Heart left ventricle (tissue), 16 donors: ENCODE results near the gene CDKN2D. TPM values are rescaled to one million over a fixed set of nuclear protein-coding genes. Genes with fewer than 3 reads are reported as not detected.

ENCODE experiments used
- ATAC-seq, 4 donors: fragments of 200-7000 bp; cut with Tn5 transposase; one replicate each; pipeline ENCODE4 v1.9.1; 2020 to 2022; ENCODE audit warnings: moderate library complexity in 4 of 4, mild to moderate bottlenecking in 3 of 4, moderate number of reproducible peaks in 1 of 4
- DNase-seq, 5 donors: peaks; one replicate each; pipeline ENCODE4 v3.0.0-alpha.2; 2020
- H3K27ac ChIP-seq, 12 donors: fragments of 200-600 bp; sonication (generic) in 4 of 12; one replicate each; pipeline versions ENCODE4 v1.5.0 to v1.8.0; 2016 to 2022; ENCODE audit warnings: mild to moderate bottlenecking in 2 of 12
- H3K27me3 ChIP-seq, 9 donors: fragments of 200-600 bp; sonication (generic) in 2 of 9; one replicate each; pipeline versions ENCODE4 v1.5.1 to v1.8.0; 2016 to 2022; ENCODE audit warnings: mild to moderate bottlenecking in 3 of 9
- H3K36me3 ChIP-seq, 9 donors: fragments of 200-600 bp; sonication (generic) in 2 of 9; one replicate each; pipeline versions ENCODE4 v1.5.0 to v1.8.0; 2018 to 2022; ENCODE audit warnings: mild to moderate bottlenecking in 2 of 9
- H3K4me1 ChIP-seq, 12 donors: fragments of 200-600 bp; sonication (generic) in 4 of 12; one replicate each; pipeline versions ENCODE4 v1.5.0 to v1.8.0; 2016 to 2022; ENCODE audit warnings: mild to moderate bottlenecking in 3 of 12
- H3K4me3 ChIP-seq, 12 donors: fragments of 200-600 bp; sonication (generic) in 4 of 12; one replicate each; pipeline versions ENCODE4 v1.5.0 to v1.8.0; 2017 to 2022; ENCODE audit warnings: mild to moderate bottlenecking in 9 of 12, moderate library complexity in 4 of 12
- H3K9me3 ChIP-seq, 12 donors: fragments of 200-600 bp; sonication (generic) in 4 of 12; one replicate each; pipeline versions ENCODE4 v1.5.0 to v1.8.0; 2016 to 2022; ENCODE audit warnings: mild to moderate bottlenecking in 1 of 12
- POLR2A ChIP-seq, 2 donors: fragments of 450-650 bp; IDR thresholded peaks; one replicate each; pipeline ENCODE4 v1.6.1; 2017; ENCODE audit warnings: antibody characterized with exemption in 2 of 2, mild to moderate bottlenecking in 2 of 2, moderate library complexity in 2 of 2
- WGBS, 4 donors: extraction: QIAGEN DNeasy Blood & Tissue Kit in 2 of 4; methylation state at CpG; one replicate each; pipeline versions ENCODE4 v1.1.5 to v1.1.7; 2013 to 2018; 5-methylcytosine and 5-hydroxymethylcytosine counted together
- intact Hi-C, 10 donors: fragments of 100-400 bp; cut with DNase I; formaldehyde crosslinking; loops; one replicate each; pipeline versions ENCODE4 v1.11.1 to v1.14.2; 2022
- polyA plus RNA-seq, 2 donors: library from polyadenylated mRNA; stranded (reverse); fragments of 200-250 nt; gene quantifications; one replicate each; pipeline ENCODE4 v1.2.3, GENCODE V29; 2013
- total RNA-seq, 9 donors: library from RNA; depleted of rRNA in 2 of 9; stranded (reverse); fragments of >200 nt in 2 of 9; fragmentation: NEBNext Ultra II Directional in 3 of 9; extraction: Animal tissue kit (Norgen Biotek cat#: 25700) in 3 of 9; gene quantifications; one replicate each; pipeline versions ENCODE4 v1.1.0 to v1.2.4, GENCODE V29; 2016 to 2023
- TF ChIP-seq, protein P1 (sequence below), 12 donors: fragments of 200-600 bp; sonication (generic) in 4 of 12; IDR thresholded peaks; one replicate each; pipeline versions ENCODE4 v1.5.0 to v1.8.0; 2018 to 2022; ENCODE audit warnings: antibody characterized with exemption in 12 of 12, mild to moderate bottlenecking in 5 of 12
- donor health status: ischemic (EF 13 %, LVEDD 7.1; RV severe dilation, severe dysfunction).
- donor health status: healthy with polysubstance abuse.
- donor health status: DM: no; HTN: yes; CAD: no.
- donor health status: DM: no; HTN: no; CAD: no.
- donor health status: ischemic (EF 25% LVEDD 6.9; RV normal size, moderate dysfunction).
- donor health status: ischemic (EF 25% LVEDD 5.7; RV mildly dilated, moderate dysfunction).
- donor health status: healthy.
- donor health status: DM: yes; HTN: yes; CAD: no.
- donor health status: ischemic (EF 35%, LVEDD 5.7; RV mildly dilated, moderate dysfunction).
- donor health status: nonischemic (EF 11% LVEDD 7.7; RV severe dilation, severe dysfunction).
- donor health status: DM: yes; HTN: yes; CAD: no.
- donor health status: PGD.
- donor health status: ischemic (EF 29% LVEDD 5.4; RV normal size, mild dysfunction).
- donor health status: nonischemic (EF 23%, LVEDD 6.1; RV moderate dilation, normal function).

CDKN2D gene
- total and polyA plus RNA-seq, 11 donors: 6.8 to 28.0 (median 11.8) TPM

- Histone ChIP-seq H3K9me3 (no peaks in the 10 kb centered on the region), H3K4me1 (peaks cover 0 to 27% (median 13%) of the 10 kb centered on the region in 12 donors), H3K36me3 (peaks cover 0 to 83% (median 73%) of the 10 kb centered on the region in 9 donors), H3K27me3 (no peaks in the 10 kb centered on the region), H3K27ac (no peak overlapping the region), H3K4me3 (no peak overlapping the region)
- DNase-seq (no peak), ATAC-seq (no peak)
- 91 to 97% (median 94%) methylated on average over 14 to 18 of the region's 18 CpGs for WGBS, 4 donors
- intact Hi-C loops: no loop called here
- no peak for TF ChIP-seq POLR2A (IDR thresholded peaks at IDR 0.05)
- TF ChIP-seq, protein P1, sequence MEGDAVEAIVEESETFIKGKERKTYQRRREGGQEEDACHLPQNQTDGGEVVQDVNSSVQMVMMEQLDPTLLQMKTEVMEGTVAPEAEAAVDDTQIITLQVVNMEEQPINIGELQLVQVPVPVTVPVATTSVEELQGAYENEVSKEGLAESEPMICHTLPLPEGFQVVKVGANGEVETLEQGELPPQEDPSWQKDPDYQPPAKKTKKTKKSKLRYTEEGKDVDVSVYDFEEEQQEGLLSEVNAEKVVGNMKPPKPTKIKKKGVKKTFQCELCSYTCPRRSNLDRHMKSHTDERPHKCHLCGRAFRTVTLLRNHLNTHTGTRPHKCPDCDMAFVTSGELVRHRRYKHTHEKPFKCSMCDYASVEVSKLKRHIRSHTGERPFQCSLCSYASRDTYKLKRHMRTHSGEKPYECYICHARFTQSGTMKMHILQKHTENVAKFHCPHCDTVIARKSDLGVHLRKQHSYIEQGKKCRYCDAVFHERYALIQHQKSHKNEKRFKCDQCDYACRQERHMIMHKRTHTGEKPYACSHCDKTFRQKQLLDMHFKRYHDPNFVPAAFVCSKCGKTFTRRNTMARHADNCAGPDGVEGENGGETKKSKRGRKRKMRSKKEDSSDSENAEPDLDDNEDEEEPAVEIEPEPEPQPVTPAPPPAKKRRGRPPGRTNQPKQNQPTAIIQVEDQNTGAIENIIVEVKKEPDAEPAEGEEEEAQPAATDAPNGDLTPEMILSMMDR (IDR thresholded peaks at IDR 0.05): no peak
These were observed 20.0 kb downstream of the CDKN2D start for GRCh38 chr19:10548746-10549276.

DNA sequence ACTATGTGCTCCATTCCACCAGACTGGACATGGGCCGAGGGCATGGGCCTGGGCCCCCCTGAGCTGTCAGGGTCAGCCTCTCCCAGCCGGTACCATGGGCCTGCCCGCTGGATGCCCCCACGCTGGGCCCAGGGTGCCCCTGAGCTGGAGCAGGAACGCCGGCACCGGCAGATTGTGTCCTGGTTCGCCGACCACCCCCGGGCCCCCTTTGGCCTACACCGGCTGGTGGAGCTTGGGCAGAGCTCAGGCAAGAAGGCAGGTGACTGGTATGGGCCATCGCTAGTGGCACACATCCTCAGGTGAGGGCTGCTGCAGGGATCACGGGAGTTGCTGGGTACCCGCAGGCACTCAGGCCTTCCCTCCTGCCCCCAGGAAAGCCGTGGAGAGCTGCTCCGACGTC lies 22.0 kb downstream of the CDKN2D start:
- ATAC-seq (no peak), DNase-seq (no peak)
- peaks cover 0 to 23% (median 17%) of the 10 kb centered on the region in 12 donors for H3K4me1 ChIP-seq
- intact Hi-C loops: loop anchor here in 1 of 10 donors (2.0 kb wide), 1 partner anchor 18 kb away; no protein-coding TSS in a partner anchor
- no peak for TF ChIP-seq POLR2A (IDR thresholded peaks at IDR 0.05)
- TF ChIP-seq, protein P1 (IDR thresholded peaks at IDR 0.05): no peak
- no peaks in the 10 kb centered on the region for H3K27me3 ChIP-seq
- 86 to 91% (median 90%) methylated on average over 15 to 17 of the region's 17 CpGs for WGBS, 4 donors
- no peak overlapping the region for H3K27ac ChIP-seq
- no peak overlapping the region for H3K4me3 ChIP-seq
- H3K9me3 ChIP-seq: no peaks in the 10 kb centered on the region
- peaks cover 0 to 63% (median 55%) of the 10 kb centered on the region in 9 donors for H3K36me3 ChIP-seq

DNA sequence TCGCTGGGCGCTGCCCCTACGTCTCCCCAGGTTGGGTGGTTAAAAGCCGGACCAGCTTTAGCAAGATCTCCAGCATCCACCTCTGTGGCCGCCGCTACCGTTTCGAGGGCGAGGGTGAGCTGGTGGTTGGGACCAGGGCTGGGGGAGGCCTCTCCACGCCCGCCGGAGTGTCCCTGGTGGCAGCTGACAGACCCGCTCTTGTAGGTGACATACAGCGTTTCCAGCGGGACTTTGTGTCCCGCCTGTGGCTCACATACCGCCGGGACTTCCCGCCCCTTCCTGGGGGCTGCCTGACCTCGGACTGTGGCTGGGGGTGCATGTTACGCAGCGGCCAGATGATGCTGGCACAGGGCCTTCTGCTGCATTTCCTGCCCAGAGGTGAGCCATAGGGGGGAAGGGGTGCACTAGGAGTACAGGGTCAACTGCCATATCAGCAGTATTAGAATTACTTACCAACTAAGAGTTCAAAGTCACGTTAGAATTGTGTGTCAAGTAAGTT lies 24.0 kb downstream of the CDKN2D start:
- Histone ChIP-seq H3K9me3 (no peaks in the 10 kb centered on the region), H3K27me3 (no peaks in the 10 kb centered on the region), H3K4me1 (peaks cover 0 to 23% (median 17%) of the 10 kb centered on the region in 12 donors), H3K27ac (peak overlapping the region in 11 of 12 donors; percentile 84 to 99 (median 93)), H3K36me3 (peaks cover 0 to 42% (median 35%) of the 10 kb centered on the region in 9 donors), H3K4me3 (peak overlapping the region; percentile 71 to 100 (median 95))
- 46 to 65% (median 59%) methylated on average over 13 to 23 of the region's 23 CpGs for WGBS, 4 donors
- intact Hi-C loops: loop anchor here in 4 of 10 donors (2.0 to 5.0 kb wide), 2 partner anchors 20 to 43 kb away; partner anchors contain the start of gene KEAP1 (in 2 of the 4)
- TF ChIP-seq POLR2A (IDR thresholded peaks at IDR 0.05): no peak
- TF ChIP-seq, protein P1 (IDR thresholded peaks at IDR 0.05): no peak
- peak in 1 of 4 donors; percentile 2 for ATAC-seq
- DNase-seq: no peak

- peak overlapping the region; percentile 76 to 99 (median 92) for H3K27ac ChIP-seq
- peaks cover 0 to 24% (median 17%) of the 10 kb centered on the region in 12 donors for H3K4me1 ChIP-seq
- peak in 3 of 4 donors; percentile 28 to 52 (median 29) for ATAC-seq
- H3K4me3 ChIP-seq: peak overlapping the region; percentile 71 to 100 (median 95)
- no peaks in the 10 kb centered on the region for H3K27me3 ChIP-seq
- intact Hi-C loops: loop anchor here in 4 of 10 donors (2.0 to 5.0 kb wide), 2 partner anchors 21 to 42 kb away; partner anchors contain the start of gene KEAP1 (in 2 of the 4)
- no peaks in the 10 kb centered on the region for H3K9me3 ChIP-seq
- DNase-seq: peak in 3 of 5 donors; percentile 38 to 41 (median 39)
- WGBS, 4 donors: 21 to 28% (median 25%) methylated on average over 11 to 22 of the region's 22 CpGs
- H3K36me3 ChIP-seq: peaks cover 0 to 37% (median 30%) of the 10 kb centered on the region in 9 donors
- no peak for TF ChIP-seq POLR2A (IDR thresholded peaks at IDR 0.05)
- TF ChIP-seq, protein P1 (IDR thresholded peaks at IDR 0.05): no peak
These were observed 24.5 kb downstream of the CDKN2D start for GRCh38 chr19:10544242-10544752.
